ENCODE measurements around the gene OR13A1.
"Not testable (repeated sequence)": the region's sequence is repeated elsewhere in the genome, so short reads cannot be mapped to it uniquely, and the experiment has no call there.

Gene OR13A1, protein sequence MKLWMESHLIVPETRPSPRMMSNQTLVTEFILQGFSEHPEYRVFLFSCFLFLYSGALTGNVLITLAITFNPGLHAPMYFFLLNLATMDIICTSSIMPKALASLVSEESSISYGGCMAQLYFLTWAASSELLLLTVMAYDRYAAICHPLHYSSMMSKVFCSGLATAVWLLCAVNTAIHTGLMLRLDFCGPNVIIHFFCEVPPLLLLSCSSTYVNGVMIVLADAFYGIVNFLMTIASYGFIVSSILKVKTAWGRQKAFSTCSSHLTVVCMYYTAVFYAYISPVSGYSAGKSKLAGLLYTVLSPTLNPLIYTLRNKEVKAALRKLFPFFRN

GRCh38 chr10:45315508-45315907 is at the start of gene OR13A1:
TSS of gene OR13A1 (minus strand) at chr10:45315608. CDS start at chr10:45304422, 11,186 bp downstream.
- no peak for DNase-seq

GRCh38 chr10:45361983-45362799 is 46.8 kb upstream of the OR13A1 start:
- DNase-seq = not testable (repeated sequence)

GRCh38 chr10:45358961-45359360 is 43.6 kb upstream of the OR13A1 start:
- not testable (repeated sequence) for DNase-seq

DNA sequence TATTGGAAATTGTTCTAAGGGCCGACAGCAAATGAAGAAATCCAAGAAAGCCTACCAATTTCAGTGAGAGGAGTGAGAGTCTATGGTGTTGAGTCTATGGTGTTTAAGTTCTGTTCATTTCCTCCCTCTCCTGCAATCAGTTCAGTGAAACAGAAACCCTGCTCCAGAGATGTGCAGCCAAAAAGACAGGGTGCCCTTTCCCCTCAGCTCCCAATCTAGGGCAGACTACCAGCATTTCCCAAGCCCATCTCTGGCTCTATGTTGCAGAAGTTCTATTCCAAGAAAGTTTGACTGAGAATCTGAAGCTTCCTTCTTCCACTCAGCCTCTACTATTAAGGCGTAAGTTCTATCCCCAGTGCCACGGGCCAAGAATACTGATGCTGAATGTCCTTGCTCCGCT is 40.1 kb upstream of the OR13A1 start:
- DNase-seq = no peak

DNA sequence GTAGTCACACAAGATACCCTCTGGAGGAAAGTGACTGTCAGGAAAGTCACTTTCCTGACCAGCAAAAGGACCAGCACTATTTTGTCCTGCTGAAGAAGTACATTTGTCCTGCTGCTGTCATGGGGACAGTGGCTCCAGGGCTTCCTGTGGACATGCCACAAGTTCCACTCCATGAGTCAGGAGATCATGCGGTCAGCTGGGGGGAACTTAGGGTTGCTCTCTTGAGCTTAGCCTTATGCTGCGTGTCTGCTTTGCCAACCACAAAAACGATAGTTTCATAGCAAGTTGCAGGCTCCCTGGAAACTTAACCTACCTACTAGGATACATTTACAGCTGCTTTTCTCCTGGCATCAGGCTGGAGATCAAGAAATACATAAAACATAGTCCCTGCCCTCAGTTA is 38.9 kb upstream of the OR13A1 start:
- peak in 1 of 2 donors; percentile 27 for DNase-seq

- DNase-seq = no peak
Observed at GRCh38 chr10:45353186-45353585, 37.8 kb upstream of the OR13A1 start.

GRCh38 chr10:45348196-45348765 is 32.9 kb upstream of the OR13A1 start:
- not testable (repeated sequence) for DNase-seq

DNA sequence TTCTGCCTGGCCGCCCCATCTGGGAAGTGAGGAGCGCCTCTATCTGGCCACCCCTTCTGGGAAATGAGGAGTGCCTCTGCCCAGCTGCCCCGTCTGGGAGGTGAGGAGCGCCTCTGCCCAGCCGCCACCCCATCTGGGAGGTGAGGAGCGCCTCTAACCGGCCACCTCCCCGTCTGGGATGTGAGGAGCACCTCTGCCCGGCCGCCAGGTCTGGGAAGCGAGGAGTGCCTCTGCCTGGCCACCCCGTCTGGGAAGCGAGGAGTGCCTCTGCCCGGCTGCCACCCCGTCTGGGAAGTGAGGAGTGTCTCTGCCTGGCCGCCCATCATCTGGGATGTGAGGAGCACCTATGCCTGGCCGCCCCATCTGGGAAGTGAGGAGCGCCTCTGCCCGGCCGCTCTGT is 32.1 kb upstream of the OR13A1 start:
- not testable (repeated sequence) for DNase-seq

DNA sequence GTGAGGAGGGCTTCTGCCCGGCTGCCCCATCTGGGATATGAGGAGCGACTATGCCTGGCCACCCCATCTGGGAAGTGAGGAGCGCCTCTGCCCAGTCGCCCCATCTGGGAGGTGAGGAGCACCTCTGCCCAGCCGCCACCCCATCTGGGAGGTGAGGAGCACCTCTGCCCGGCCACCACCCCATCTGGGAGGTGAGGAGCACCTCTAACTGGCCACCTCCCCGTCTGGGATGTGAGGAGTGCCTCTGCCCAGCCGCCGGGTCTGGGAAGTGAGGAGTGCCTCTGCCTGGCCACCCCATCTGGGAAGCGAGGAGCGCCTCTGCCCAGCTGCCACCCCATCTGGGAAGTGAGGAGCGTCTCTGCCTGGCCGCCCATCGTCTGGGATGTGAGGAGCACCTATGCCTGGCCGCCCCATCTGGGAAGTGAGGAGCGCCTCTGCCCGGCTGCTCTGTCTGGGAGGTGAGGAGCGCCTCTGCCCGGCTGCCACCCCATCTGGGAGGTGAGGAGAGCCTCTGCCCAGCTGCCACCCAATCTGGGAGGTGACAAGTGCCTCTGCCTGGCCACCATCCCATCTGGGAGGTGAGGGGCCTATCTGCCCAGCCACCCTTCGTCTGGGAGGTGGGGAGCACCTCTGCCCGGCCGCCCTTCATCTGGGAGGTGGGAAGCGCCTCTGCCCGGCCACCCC is 31.4 kb upstream of the OR13A1 start:
- not testable (repeated sequence) for DNase-seq

DNA sequence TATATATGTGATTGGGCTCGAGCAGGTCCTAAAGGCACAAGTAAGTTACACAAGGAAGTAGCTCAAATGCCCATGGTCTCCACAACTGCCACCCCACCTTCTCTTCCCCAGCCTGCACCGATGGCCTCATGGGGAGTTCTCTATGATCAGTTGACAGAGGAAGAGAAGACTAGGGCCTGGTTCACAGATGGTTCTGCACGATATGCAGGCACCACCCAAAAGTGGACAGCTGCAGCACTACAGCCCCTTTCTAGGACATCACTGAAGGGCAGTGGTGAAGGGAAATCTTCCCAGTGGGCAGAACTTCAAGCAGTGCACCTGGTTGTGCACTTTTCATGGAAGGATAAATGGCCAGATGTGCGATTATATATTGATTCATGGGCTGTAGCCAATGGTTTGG is 25.0 kb upstream of the OR13A1 start:
- DNase-seq = not testable (repeated sequence)

DNA sequence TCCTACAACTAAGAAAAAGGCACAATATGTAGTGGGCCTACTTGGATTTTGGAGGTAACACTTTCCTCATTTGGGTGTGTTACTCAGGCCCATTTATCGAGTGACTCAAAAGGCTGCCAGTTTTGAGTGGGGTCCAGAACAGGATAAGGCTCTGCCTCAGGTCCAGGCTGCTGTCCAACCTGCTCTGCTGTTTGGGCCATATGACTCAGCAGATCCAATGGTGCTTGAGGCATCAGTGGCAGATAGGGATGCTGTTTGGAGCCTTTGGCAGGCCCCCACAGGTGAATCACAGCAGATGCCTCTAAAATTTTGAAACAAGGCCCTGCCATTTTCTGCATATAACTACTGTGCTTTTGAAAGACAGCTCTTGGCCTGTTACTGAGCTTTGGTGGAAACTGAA is 24.5 kb upstream of the OR13A1 start:
- DNase-seq = no peak

- not testable (repeated sequence) for DNase-seq
Observed at GRCh38 chr10:45331824-45332223, 16.4 kb upstream of the OR13A1 start.

DNA sequence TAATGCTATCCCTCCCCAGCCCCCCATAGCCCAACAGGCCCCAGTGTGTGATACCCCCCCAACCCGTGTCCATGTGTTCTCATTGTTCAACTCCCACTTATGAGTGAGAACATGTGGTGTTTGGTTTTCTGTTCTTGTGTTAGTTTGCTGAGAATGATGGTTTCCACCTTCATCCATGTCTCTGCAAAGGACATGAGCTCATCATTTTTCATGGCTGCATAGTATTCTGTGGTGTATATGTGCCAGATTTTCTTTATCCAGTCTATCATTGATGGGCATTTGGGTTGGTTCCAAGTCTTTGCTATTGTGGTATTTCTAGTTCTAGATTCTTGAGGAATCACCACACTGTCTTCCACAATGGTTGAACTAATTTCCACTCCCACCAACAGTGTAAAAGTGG is 11.5 kb upstream of the OR13A1 start:
- DNase-seq = not testable (repeated sequence)

GRCh38 chr10:45325116-45325515 is 9.7 kb upstream of the OR13A1 start:
- DNase-seq = no peak

DNA sequence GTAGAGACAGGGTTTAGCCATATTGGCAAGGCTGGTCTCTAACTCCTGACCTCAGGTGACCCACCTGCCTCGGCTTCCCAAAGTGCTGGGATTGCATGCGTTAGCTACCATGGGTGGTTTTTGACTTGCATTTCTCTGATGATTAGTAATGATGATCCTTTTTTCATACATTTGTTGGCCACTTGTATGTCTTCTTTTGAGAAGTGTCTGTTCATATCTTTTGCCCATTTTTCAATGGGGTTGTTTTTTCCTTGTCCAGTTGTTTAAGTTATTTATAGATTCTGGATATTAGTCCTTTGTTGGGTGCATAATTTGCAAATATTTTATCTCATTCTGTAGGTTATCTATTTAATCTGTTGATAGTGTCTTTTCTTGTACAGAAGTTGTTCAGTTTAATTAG is 4.3 kb upstream of the OR13A1 start:
- no peak for DNase-seq

DNA sequence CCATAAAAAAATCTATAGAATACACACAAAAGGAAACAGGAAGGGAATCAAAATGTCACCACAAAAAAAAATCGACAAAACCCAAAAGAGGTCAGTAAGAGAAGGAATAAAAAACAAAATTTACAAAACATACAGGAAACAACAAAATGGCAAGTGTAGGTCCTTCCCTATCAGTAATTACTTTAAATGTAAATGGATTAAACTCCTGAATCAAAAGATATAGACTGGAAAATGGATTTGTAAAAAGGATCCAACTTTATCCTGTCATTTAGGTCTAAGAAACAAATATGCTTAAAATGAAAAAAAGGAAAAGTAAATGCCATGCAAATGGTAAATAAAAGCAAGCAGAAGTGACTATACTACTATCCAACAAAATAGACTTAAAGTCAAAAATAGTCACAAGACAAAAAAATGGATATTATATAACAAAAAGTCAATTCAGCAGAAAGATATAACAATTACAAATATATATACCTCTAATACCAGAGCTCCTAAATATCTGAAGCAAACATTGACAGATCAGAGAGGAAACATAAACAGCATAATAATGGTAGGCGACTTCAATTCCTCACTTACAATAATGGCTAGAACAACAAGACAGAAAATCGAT is 2.0 kb downstream of the OR13A1 start:
- no peak for DNase-seq

GRCh38 chr10:45308707-45309106 is 6.7 kb downstream of the OR13A1 start:
- no peak for DNase-seq

DNA sequence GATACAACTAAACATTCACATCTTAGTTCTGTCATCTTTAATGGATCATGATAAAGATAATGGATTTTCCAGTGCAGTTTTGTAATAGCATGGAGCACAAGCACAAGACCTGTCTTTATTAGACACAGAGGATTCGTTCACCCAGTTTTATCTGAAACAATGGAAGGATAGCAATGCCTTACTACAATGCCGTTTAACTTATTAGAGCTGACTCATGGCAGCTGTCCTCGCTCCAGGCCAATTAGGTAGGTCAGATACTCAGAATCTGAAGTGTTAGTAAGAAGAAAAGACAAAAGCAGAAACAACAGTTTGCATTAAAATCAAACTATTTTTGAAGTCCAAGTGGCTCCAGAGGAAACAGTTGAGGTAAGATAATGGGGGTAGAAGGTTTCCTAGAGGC is 12.8 kb downstream of the OR13A1 start:
- no peak for DNase-seq

DNA sequence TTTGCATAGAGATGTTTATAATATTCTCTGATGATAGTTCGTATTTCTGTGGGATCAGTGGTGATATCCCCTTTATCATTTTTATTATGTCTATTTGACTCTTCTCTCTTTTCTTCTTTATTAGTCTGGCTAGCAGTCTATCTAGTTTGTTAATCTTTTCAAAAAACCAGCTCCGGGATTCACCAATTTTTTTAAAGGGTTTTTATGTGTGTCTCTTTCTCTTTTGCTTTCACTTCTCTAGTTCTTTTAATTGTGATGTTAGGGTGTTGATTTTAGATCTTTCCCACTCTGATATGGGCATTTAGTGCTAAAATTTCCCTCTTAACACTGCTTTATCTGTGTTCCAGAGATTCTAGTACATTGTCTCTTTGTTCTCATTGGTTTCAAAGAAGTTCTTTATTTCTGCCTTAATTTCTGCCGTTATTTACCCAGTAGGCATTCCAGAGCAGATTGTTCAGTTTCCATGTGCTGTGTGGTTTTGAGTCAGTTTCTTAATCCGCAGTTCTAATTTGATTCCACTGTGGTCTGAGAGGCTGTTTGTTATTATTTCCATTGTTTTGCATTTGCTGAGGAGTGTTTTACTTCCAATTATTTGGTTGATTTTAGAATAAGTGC is 17.0 kb downstream of the OR13A1 start:
- DNase-seq = not testable (repeated sequence)

DNA sequence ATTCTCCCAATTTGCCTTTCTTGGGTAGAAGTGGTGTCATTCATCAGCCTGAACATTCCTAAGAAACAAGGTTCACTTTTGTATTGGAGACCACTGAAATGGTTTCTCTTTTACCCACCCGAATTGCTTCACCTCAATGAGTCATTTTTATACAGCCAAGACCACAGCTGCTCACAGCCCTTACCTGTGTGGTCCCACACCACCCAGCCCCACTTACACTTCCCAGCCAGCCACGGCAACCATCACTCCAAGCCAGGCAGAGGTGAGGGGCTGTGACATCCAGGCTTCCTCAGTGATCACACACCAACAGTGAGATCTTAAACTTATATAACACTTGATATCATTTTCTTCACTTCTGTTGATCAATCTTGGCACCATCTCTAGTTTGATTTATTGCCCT is 20.7 kb downstream of the OR13A1 start:
- DNase-seq = no peak

- DNase-seq = no peak
Observed at GRCh38 chr10:45286980-45287379, 28.4 kb downstream of the OR13A1 start.

GRCh38 chr10:45282061-45282460 is 33.3 kb downstream of the OR13A1 start:
- no peak for DNase-seq

Data from hippocampal formation (tissue), 2 donors.